ENCODE measurements around the gene DAB1. TPM values are rescaled to one million over a fixed set of nuclear protein-coding genes. Genes with fewer than 3 reads are reported as not detected.

Gene DAB1
- total RNA-seq, 2 experiments from 2014 or later = 0.54 to 0.72 TPM

GRCh38 chr1:56954664-56955063 is 469.2 kb downstream of the DAB1 start:
- H3K4me1 Mint-ChIP-seq = no peaks in the 10 kb centered on the region
- peaks cover 1% of the 10 kb centered on the region for H3K27me3 Mint-ChIP-seq
- no peak overlapping the region for H3K27ac Mint-ChIP-seq
- no peak overlapping the region for H3K4me3 Mint-ChIP-seq
- DNase-seq = no peak
- no peaks in the 10 kb centered on the region for H3K36me3 Mint-ChIP-seq
- POLR2A ChIA-PET = no interaction called here
- ATAC-seq (ENCODE audit: low read depth) = no peak
- H3K9me3 Mint-ChIP-seq = no peaks in the 10 kb centered on the region

GRCh38 chr1:56953386-56953785 is 470.5 kb downstream of the DAB1 start:
- no peak for DNase-seq
- Mint-ChIP-seq H3K4me3 (no peak overlapping the region), H3K27me3 (peaks cover 1% of the 10 kb centered on the region), H3K4me1 (no peaks in the 10 kb centered on the region), H3K9me3 (no peaks in the 10 kb centered on the region), H3K36me3 (no peaks in the 10 kb centered on the region), H3K27ac (no peak overlapping the region)
- POLR2A ChIA-PET = no interaction called here
- no peak for ATAC-seq (ENCODE audit: low read depth)

GRCh38 chr1:56952501-56952900 is 471.4 kb downstream of the DAB1 start:
- Mint-ChIP-seq H3K27me3 (no peaks in the 10 kb centered on the region), H3K4me1 (no peaks in the 10 kb centered on the region), H3K36me3 (no peaks in the 10 kb centered on the region), H3K4me3 (no peak overlapping the region), H3K27ac (no peak overlapping the region), H3K9me3 (no peaks in the 10 kb centered on the region)
- ATAC-seq (ENCODE audit: low read depth) (no peak), DNase-seq (no peak)
- POLR2A ChIA-PET = no interaction called here

GRCh38 chr1:56948403-56949023 is 475.3 kb downstream of the DAB1 start:
- Mint-ChIP-seq H3K9me3 (no peaks in the 10 kb centered on the region), H3K4me3 (no peak overlapping the region), H3K27ac (no peak overlapping the region), H3K4me1 (no peaks in the 10 kb centered on the region), H3K36me3 (no peaks in the 10 kb centered on the region), H3K27me3 (no peaks in the 10 kb centered on the region)
- ATAC-seq (ENCODE audit: low read depth) (no peak), DNase-seq (no peak)
- POLR2A ChIA-PET = no interaction called here

All from activated naive CD8-positive, alpha-beta T cell treated with anti-CD3 and anti-CD28 coated beads, Interleukin-2, amount 10 ng/mL, durations not matched to agents 7 days and 5 days (primary cell).